Kidney epithelial cell (primary cell): Measurements from ENCODE around the gene MAGEB3. TPM values are rescaled to one million over a fixed set of nuclear protein-coding genes. Genes with fewer than 3 reads are reported as not detected.

Experiments
- DNase-seq: peaks from one replicate; pipeline ENCODE4 v3.0.0-alpha.2; 2010; ENCODE audit warnings: low read depth
- H3K27me3 ChIP-seq: 2 replicates; pipeline ENCODE4 v1.6.0; 2011; ENCODE audit warnings: low read length; ENCODE audit not compliant: control insufficient read depth, insufficient read depth
- H3K36me3 ChIP-seq: 2 replicates; pipeline ENCODE4 v1.5.1; 2011; ENCODE audit warnings: low read length; ENCODE audit not compliant: control insufficient read depth, insufficient read depth
- H3K4me3 ChIP-seq: 2 replicates; pipeline ENCODE4 v1.5.1; 2011; ENCODE audit warnings: low read depth, mild to moderate bottlenecking, control low read depth, low read length
- total RNA-seq: library from RNA; depleted of rRNA; stranded (reverse); fragments of >200 nt; gene quantifications from 2 replicates; pipeline ENCODE4 v1.2.3, GENCODE V29; 2015
- TF ChIP-seq, protein P1 (sequence below): IDR thresholded peaks from 2 replicates; pipeline ENCODE4 v1.5.1; 2011; ENCODE audit warnings: mild to moderate bottlenecking, moderate library complexity, low read length, control low read depth, inconsistent platforms; ENCODE audit not compliant: insufficient read depth, poor library complexity, severe bottlenecking

MAGEB3 gene
- total RNA-seq, 1 donor from 2014 or later = not detected

- no peaks in the 10 kb centered on the region for H3K36me3 ChIP-seq
- TF ChIP-seq, protein P1, sequence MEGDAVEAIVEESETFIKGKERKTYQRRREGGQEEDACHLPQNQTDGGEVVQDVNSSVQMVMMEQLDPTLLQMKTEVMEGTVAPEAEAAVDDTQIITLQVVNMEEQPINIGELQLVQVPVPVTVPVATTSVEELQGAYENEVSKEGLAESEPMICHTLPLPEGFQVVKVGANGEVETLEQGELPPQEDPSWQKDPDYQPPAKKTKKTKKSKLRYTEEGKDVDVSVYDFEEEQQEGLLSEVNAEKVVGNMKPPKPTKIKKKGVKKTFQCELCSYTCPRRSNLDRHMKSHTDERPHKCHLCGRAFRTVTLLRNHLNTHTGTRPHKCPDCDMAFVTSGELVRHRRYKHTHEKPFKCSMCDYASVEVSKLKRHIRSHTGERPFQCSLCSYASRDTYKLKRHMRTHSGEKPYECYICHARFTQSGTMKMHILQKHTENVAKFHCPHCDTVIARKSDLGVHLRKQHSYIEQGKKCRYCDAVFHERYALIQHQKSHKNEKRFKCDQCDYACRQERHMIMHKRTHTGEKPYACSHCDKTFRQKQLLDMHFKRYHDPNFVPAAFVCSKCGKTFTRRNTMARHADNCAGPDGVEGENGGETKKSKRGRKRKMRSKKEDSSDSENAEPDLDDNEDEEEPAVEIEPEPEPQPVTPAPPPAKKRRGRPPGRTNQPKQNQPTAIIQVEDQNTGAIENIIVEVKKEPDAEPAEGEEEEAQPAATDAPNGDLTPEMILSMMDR = peak; percentile 10
- no peaks in the 10 kb centered on the region for H3K27me3 ChIP-seq
- H3K4me3 ChIP-seq = no peak overlapping the region
- no peak for DNase-seq
Measured at GRCh38 chrX:30212172-30212571, 18.3 kb upstream of the MAGEB3 start.

GRCh38 chrX:30215357-30215843, 15.1 kb upstream of the MAGEB3 start, which contains the start of gene MAGEB2:
Gene MAGEB2, plus strand, starts transcription at chrX:30215563. Its CDS starts 3,018 bp downstream, at chrX:30218581.
- TF ChIP-seq, protein P1 = no peak

DNA sequence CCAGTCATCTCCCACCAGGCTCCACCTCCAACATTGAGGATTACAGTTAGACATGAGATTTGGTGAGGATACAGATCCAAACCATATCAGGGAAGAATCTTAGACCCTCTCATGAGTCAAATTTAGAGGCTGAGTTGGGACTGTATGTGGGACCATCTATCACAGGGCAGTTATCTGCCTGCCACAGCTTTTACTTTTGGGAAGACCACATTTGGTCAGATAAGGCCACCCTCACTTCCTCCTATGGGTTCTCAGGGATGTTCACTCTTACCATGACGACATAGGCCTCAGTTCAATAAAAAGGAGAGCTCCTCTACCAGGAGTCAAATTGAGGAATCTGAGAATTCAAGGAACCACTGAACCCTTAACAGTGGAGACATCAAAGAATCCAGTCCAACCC, 13.0 kb upstream of the MAGEB3 start:
- H3K36me3 ChIP-seq = no peaks in the 10 kb centered on the region

More at GRCh38 chrX:30215357-30215843, 15.1 kb upstream of the MAGEB3 start, which contains the start of gene MAGEB2:
- Histone ChIP-seq H3K4me3 (no peak within 1 kb of the TSS), H3K36me3 (no peaks in the 10 kb centered on the region), H3K27me3 (no peaks in the 10 kb centered on the region)
- DNase-seq = no peak

DNA sequence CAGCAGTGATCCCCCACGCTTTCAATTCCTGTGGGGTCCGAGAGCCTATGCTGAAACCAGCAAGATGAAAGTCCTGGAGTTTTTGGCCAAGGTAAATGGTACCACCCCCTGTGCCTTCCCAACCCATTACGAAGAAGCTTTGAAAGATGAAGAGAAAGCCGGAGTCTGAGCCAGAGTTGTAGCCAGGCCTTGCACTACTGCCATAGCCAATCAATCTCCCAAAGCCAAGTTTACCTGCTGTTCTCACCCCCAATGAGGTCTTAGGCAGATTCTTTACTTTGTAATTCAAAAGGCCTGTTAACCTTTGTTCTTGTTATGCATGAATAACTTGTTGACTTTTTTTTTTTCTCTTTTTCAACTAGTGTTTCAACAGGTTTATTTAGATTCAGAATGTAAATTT, 11.1 kb upstream of the MAGEB3 start:
- TF ChIP-seq, protein P1 = no peak
- no peak for DNase-seq
- H3K4me3 ChIP-seq = no peak overlapping the region
- H3K36me3 ChIP-seq = no peaks in the 10 kb centered on the region
- no peaks in the 10 kb centered on the region for H3K27me3 ChIP-seq

More for the DNA sequence above, 13.0 kb upstream of the MAGEB3 start:
- no peak overlapping the region for H3K4me3 ChIP-seq
- DNase-seq = no peak
- TF ChIP-seq, protein P1 = no peak
- H3K27me3 ChIP-seq = no peaks in the 10 kb centered on the region

DNA sequence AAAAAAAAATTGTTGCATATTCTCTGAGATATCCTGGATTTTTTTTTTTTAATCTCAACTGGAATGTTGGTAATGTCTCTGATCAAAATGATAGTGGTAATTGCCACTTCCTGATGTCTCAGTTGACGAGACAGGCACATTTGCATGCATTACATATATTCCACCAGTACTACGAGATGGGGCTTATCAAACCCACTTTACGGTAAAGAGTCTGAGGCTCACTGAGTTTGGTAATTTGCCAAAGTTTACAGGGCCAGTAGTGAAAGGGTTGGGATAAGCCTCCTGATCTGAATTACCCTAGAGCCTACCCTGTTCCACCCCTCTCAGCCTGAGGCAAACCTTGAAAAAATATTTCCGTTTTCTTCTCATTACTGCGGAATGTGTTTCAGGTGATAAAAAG, 9.8 kb upstream of the MAGEB3 start:
- Histone ChIP-seq H3K27me3 (no peaks in the 10 kb centered on the region), H3K4me3 (no peak overlapping the region), H3K36me3 (no peaks in the 10 kb centered on the region)
- no peak for DNase-seq
- TF ChIP-seq, protein P1 = no peak

DNA sequence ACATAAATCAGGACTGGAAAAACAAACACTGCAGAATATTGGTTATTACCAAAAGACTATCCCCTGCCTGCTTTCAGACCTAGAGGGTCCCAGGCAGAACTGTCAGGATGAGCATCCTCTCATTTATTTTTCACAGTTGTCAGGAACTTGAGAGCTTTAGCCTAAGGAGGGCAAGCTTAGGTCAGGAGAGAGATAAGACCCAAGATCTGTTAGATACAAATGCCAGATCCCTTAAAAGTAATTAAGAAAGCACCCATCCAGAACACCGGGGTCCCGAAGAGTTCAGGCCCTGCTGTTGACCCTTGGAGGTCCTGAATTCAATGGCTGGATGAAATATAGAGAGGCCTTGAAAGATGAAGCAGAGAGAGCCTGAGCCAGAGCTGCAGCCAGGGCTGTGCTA, 5.9 kb upstream of the MAGEB3 start:
- Histone ChIP-seq H3K36me3 (no peaks in the 10 kb centered on the region), H3K27me3 (no peaks in the 10 kb centered on the region), H3K4me3 (no peak overlapping the region)
- TF ChIP-seq, protein P1 = no peak
- DNase-seq = no peak
